Psoas muscle (tissue), 8 donors: ENCODE data around the gene AP2A1. TPM values are rescaled to one million over a fixed set of nuclear protein-coding genes. Genes with fewer than 3 reads are reported as not detected.

Source experiments
- ATAC-seq, 4 donors: fragments of 200-7000 bp; cut with Tn5 transposase; one replicate each; pipeline ENCODE4 v1.9.1; 2020; ENCODE audit warnings: moderate library complexity in 3 of 4, mild to moderate bottlenecking in 2 of 4
- DNase-seq, 2 donors: peaks; one replicate each; pipeline ENCODE4 v3.0.0-alpha.2; 2020
- H3K27ac ChIP-seq: fragments of 200-600 bp; one replicate; pipeline ENCODE4 v1.8.0; 2022
- H3K27me3 ChIP-seq, 3 donors: fragments of 200-600 bp in 1 of 3; one replicate each; pipeline versions ENCODE4 v1.6.1 to v1.8.0; 2013 to 2022; ENCODE audit warnings: low read length in 2 of 3, mild to moderate bottlenecking in 2 of 3, moderate library complexity in 1 of 3; ENCODE audit not compliant: insufficient read depth in 3 of 3
- H3K36me3 ChIP-seq, 2 donors: fragments of 200-600 bp in 1 of 2; one replicate each; pipeline versions ENCODE4 v1.6.1 to v1.8.0; 2013 to 2022; ENCODE audit warnings: low read depth in 1 of 2, mild to moderate bottlenecking in 1 of 2, moderate library complexity in 1 of 2; ENCODE audit not compliant: insufficient read depth in 1 of 2
- H3K4me1 ChIP-seq: fragments of 200-600 bp; one replicate; pipeline ENCODE4 v1.8.0; 2022
- H3K4me3 ChIP-seq: fragments of 200-600 bp; one replicate; pipeline ENCODE4 v1.8.0; 2022; ENCODE audit warnings: mild to moderate bottlenecking
- H3K9me3 ChIP-seq: fragments of 200-600 bp; one replicate; pipeline ENCODE4 v1.8.0; 2022
- WGBS, 3 donors: extraction: QIAGEN DNeasy Blood & Tissue Kit; methylation state at CpG; one replicate each; pipeline versions ENCODE4 v1.1.6 to v1.1.7; 2013; 5-methylcytosine and 5-hydroxymethylcytosine counted together
- intact Hi-C, 2 donors: fragments of 100-400 bp; cut with DNase I; formaldehyde crosslinking; loops; one replicate each; pipeline versions ENCODE4 v1.11.0 to v1.14.2; 2022
- polyA plus RNA-seq, 3 donors: library from polyadenylated mRNA; stranded (reverse); fragments of 200-250 nt; gene quantifications; one replicate each; pipeline ENCODE4 v1.2.3, GENCODE V29; 2013
- total RNA-seq, 4 donors: library from RNA; stranded (reverse); fragmentation: NEBNext Ultra II Directional in 2 of 4; extraction: Animal tissue kit (Norgen Biotek cat#: 25700) in 2 of 4; gene quantifications; one replicate each; pipeline versions ENCODE4 v1.2.1 to v1.2.4, GENCODE V29; 2021 to 2023
- TF ChIP-seq, protein P1 (sequence below): fragments of 200-600 bp; IDR thresholded peaks from one replicate; pipeline ENCODE4 v1.8.0; 2022; ENCODE audit warnings: antibody characterized with exemption
- donor health status: healthy with polysubstance abuse.
- donor health status: DM: no; HTN: no; CAD: no; lungs with moderate emphysema.
- donor health status: Bipolar disorder and iron deficiency.
- donor health status: healthy.
- donor health status: DM: yes; HTN: yes; CAD: no.
- donor health status: DM: no; HTN: no; CAD: no.
- donor health status: DM: no; HTN: no; CAD: no.
- donor health status: DM: yes; HTN: yes; CAD: no.

The AP2A1 gene
- total and polyA plus RNA-seq, 7 donors = 58.2 to 102 (median 81.0) TPM

- H3K27me3 ChIP-seq = no peaks in the 10 kb centered on the region
- DNase-seq (no peak), ATAC-seq (peak in 1 of 4 donors; percentile 3)
- WGBS, 3 donors = 75 to 83% (median 81%) methylated on average over 24 of the region's 24 CpGs
- H3K27ac ChIP-seq = peak overlapping the region; percentile 41
- H3K9me3 ChIP-seq = no peaks in the 10 kb centered on the region
- H3K36me3 ChIP-seq = peaks cover 0 to 85% of the 10 kb centered on the region in 2 donors
- no peaks in the 10 kb centered on the region for H3K4me1 ChIP-seq
- TF ChIP-seq, protein P1, sequence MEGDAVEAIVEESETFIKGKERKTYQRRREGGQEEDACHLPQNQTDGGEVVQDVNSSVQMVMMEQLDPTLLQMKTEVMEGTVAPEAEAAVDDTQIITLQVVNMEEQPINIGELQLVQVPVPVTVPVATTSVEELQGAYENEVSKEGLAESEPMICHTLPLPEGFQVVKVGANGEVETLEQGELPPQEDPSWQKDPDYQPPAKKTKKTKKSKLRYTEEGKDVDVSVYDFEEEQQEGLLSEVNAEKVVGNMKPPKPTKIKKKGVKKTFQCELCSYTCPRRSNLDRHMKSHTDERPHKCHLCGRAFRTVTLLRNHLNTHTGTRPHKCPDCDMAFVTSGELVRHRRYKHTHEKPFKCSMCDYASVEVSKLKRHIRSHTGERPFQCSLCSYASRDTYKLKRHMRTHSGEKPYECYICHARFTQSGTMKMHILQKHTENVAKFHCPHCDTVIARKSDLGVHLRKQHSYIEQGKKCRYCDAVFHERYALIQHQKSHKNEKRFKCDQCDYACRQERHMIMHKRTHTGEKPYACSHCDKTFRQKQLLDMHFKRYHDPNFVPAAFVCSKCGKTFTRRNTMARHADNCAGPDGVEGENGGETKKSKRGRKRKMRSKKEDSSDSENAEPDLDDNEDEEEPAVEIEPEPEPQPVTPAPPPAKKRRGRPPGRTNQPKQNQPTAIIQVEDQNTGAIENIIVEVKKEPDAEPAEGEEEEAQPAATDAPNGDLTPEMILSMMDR = no peak
- peak overlapping the region; percentile 38 for H3K4me3 ChIP-seq
- intact Hi-C loops = loop anchor here (5.0 to 10.0 kb wide), 3 partner anchors 36 to 118 kb away; partner anchors contain the start of genes ADM5 (in 1 of the 2) and AP2A1 (in 1 of the 2)
Measured at GRCh38 chr19:49802836-49803528, 36.2 kb downstream of the AP2A1 start.

DNA sequence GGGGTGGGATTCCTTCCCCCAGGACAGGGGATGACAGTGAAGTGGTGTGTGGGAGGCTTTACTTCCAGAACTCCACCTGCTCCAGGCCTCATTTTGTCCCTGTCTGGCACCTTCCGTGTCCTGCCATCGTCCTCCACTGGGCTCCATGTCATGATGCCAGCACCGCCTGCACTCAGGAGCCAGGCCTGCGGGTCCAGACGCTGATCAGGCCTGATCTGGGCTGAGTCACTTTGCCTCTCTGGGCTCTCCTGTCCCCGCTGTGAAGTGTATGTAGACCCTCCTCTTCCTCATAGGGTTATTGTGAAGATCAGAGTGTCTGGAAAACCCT is 36.7 kb downstream of the AP2A1 start:
- ATAC-seq (no peak), DNase-seq (no peak)
- TF ChIP-seq, protein P1 = no peak
- intact Hi-C loops = loop anchor here (5.0 to 10.0 kb wide), 3 partner anchors 36 to 119 kb away; partner anchors contain the start of genes ADM5 (in 1 of the 2) and AP2A1 (in 1 of the 2)
- H3K4me3 ChIP-seq = no peak overlapping the region
- no peaks in the 10 kb centered on the region for H3K27me3 ChIP-seq
- peaks cover 0 to 80% of the 10 kb centered on the region in 2 donors for H3K36me3 ChIP-seq
- H3K4me1 ChIP-seq = no peaks in the 10 kb centered on the region
- WGBS, 3 donors = 81 to 83% (median 82%) methylated on average over 6 of the region's 6 CpGs
- H3K27ac ChIP-seq = no peak overlapping the region
- no peaks in the 10 kb centered on the region for H3K9me3 ChIP-seq

- WGBS, 3 donors = 83 to 85% (median 83%) methylated on average over 19 to 20 of the region's 20 CpGs
- intact Hi-C loops = loop anchor here in 1 of 2 donors (5.0 to 10.0 kb wide), 3 partner anchors 39 to 121 kb away; partner anchors contain the start of genes ADM5 and AP2A1
- TF ChIP-seq, protein P1 = no peak
Measured at GRCh38 chr19:49805822-49806619, 39.2 kb downstream of the AP2A1 start.

DNA sequence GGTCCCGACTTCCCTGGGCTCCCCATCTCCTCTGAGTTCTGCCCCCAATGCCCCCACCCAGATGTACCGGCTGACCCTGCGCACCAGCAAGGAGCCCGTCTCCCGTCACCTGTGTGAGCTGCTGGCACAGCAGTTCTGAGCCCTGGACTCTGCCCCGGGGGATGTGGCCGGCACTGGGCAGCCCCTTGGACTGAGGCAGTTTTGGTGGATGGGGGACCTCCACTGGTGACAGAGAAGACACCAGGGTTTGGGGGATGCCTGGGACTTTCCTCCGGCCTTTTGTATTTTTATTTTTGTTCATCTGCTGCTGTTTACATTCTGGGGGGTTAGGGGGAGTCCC is 39.8 kb downstream of the AP2A1 start:
- 83 to 92% (median 85%) methylated on average over 8 of the region's 8 CpGs for WGBS, 3 donors
- no peak for ATAC-seq
- Histone ChIP-seq H3K27ac (no peak overlapping the region), H3K9me3 (no peaks in the 10 kb centered on the region), H3K36me3 (peaks cover 0 to 50% of the 10 kb centered on the region in 2 donors), H3K4me1 (peaks cover 11% of the 10 kb centered on the region), H3K4me3 (no peak overlapping the region), H3K27me3 (no peaks in the 10 kb centered on the region)
- TF ChIP-seq, protein P1 = no peak
- intact Hi-C loops = loop anchor here in 1 of 2 donors (5.0 to 10.0 kb wide), 3 partner anchors 39 to 122 kb away; partner anchors contain the start of genes ADM5 and AP2A1
- DNase-seq = no peak

More at GRCh38 chr19:49805822-49806619, 39.2 kb downstream of the AP2A1 start:
- no peak overlapping the region for H3K27ac ChIP-seq
- peaks cover 11% of the 10 kb centered on the region for H3K4me1 ChIP-seq
- H3K9me3 ChIP-seq = no peaks in the 10 kb centered on the region
- ATAC-seq (no peak), DNase-seq (no peak)
- H3K4me3 ChIP-seq = no peak overlapping the region
- H3K36me3 ChIP-seq = peaks cover 0 to 54% of the 10 kb centered on the region in 2 donors
- H3K27me3 ChIP-seq = no peaks in the 10 kb centered on the region
